Neural progenitor cell (in vitro differentiated cells): ENCODE data around the gene NEU4. TPM values are rescaled to one million over a fixed set of nuclear protein-coding genes. Genes with fewer than 3 reads are reported as not detected.
A peak's percentile ranks its signal among the peaks of the same experiment; 100 is the strongest.

Experiments
- DNase-seq: peaks from one replicate; pipeline ENCODE4 v3.0.0-alpha.2; 2016; ENCODE audit warnings: low spot score
- H2AFZ ChIP-seq: fragments of 200-600 bp; sonication (generic); replicated peaks from 2 replicates; pipeline ENCODE4 v1.6.1; 2016; ENCODE audit warnings: antibody characterized with exemption
- H3F3A ChIP-seq: fragments of 200-600 bp; sonication (generic); 2 replicates; pipeline ENCODE4 v1.6.1; 2016; ENCODE audit warnings: antibody characterized with exemption, low read depth
- H3K27ac ChIP-seq: fragments of 200-600 bp; sonication (generic); 2 replicates; pipeline ENCODE4 v1.5.1; 2016; ENCODE audit warnings: mild to moderate bottlenecking
- H3K27me3 ChIP-seq: fragments of 200-600 bp; sonication (generic); 2 replicates; pipeline ENCODE4 v1.6.1; 2016; ENCODE audit warnings: mild to moderate bottlenecking, moderate library complexity
- H3K36me3 ChIP-seq: fragments of 200-600 bp; sonication (generic); 2 replicates; pipeline ENCODE4 v1.5.1; 2016
- H3K4me1 ChIP-seq: fragments of 200-600 bp; sonication (generic); 2 replicates; pipeline ENCODE4 v1.6.1; 2016; ENCODE audit warnings: mixed run types
- H3K4me2 ChIP-seq: fragments of 200-600 bp; sonication (generic); 2 replicates; pipeline ENCODE4 v1.6.1; 2016
- H3K4me3 ChIP-seq: fragments of 200-600 bp; sonication (generic); 2 replicates; pipeline ENCODE4 v1.5.1; 2016
- H3K79me2 ChIP-seq: fragments of 200-600 bp; sonication (generic); 2 replicates; pipeline ENCODE4 v1.6.1; 2016; ENCODE audit warnings: low read depth
- H3K9ac ChIP-seq: fragments of 200-600 bp; sonication (generic); 2 replicates; pipeline ENCODE4 v1.6.1; 2016
- H3K9me3 ChIP-seq: fragments of 200-600 bp; sonication (generic); 2 replicates; pipeline ENCODE4 v1.5.1; 2016; ENCODE audit warnings: low read depth
- H4K20me1 ChIP-seq: fragments of 200-600 bp; sonication (generic); 2 replicates; pipeline ENCODE4 v1.6.1; 2016; ENCODE audit warnings: low read depth
- H3K27ac Mint-ChIP-seq: 3 replicates; pipeline ENCODE4 v1.8.0; 2021; ENCODE audit warnings: mixed read lengths
- H3K27me3 Mint-ChIP-seq: 2 replicates; pipeline ENCODE4 v1.8.0; 2022; ENCODE audit warnings: low read depth, mild to moderate bottlenecking, inconsistent platforms, moderate library complexity, mixed read lengths; ENCODE audit not compliant: insufficient read depth
- H3K36me3 Mint-ChIP-seq: 3 replicates; pipeline ENCODE4 v1.8.0; 2021; ENCODE audit warnings: mixed read lengths
- H3K4me1 Mint-ChIP-seq: 3 replicates; pipeline ENCODE4 v1.8.0; 2021; ENCODE audit warnings: mixed read lengths
- H3K4me3 Mint-ChIP-seq: 3 replicates; pipeline ENCODE4 v1.8.0; 2021; ENCODE audit warnings: mild to moderate bottlenecking, moderate library complexity, mixed read lengths
- H3K9me3 Mint-ChIP-seq: 3 replicates; pipeline ENCODE4 v1.8.0; 2020; ENCODE audit warnings: mixed read lengths
- CTCF ChIP-seq: fragments of 200-600 bp; sonication (generic); IDR thresholded peaks from 2 replicates; pipeline ENCODE4 v1.5.1; 2017; ENCODE audit warnings: antibody characterized with exemption, mild to moderate bottlenecking
- EZH2 ChIP-seq: fragments of 200-600 bp; sonication (generic); IDR thresholded peaks from 2 replicates; pipeline ENCODE4 v1.6.1; 2017; ENCODE audit warnings: antibody characterized with exemption, mild to moderate bottlenecking, moderate library complexity
- EZH2phosphoT487 ChIP-seq: fragments of 200-600 bp; sonication (generic); IDR thresholded peaks from 2 replicates; pipeline ENCODE4 v1.6.1; 2017; ENCODE audit warnings: antibody characterized with exemption
- total RNA-seq: library from RNA; depleted of rRNA; stranded (reverse); fragments of >200 nt; gene quantifications from 2 replicates; pipeline ENCODE4 v1.2.3, GENCODE V29; 2015; ENCODE audit warnings: low replicate concordance

The NEU4 gene
- total RNA-seq, 1 donor from 2014 or later = not detected

DNA sequence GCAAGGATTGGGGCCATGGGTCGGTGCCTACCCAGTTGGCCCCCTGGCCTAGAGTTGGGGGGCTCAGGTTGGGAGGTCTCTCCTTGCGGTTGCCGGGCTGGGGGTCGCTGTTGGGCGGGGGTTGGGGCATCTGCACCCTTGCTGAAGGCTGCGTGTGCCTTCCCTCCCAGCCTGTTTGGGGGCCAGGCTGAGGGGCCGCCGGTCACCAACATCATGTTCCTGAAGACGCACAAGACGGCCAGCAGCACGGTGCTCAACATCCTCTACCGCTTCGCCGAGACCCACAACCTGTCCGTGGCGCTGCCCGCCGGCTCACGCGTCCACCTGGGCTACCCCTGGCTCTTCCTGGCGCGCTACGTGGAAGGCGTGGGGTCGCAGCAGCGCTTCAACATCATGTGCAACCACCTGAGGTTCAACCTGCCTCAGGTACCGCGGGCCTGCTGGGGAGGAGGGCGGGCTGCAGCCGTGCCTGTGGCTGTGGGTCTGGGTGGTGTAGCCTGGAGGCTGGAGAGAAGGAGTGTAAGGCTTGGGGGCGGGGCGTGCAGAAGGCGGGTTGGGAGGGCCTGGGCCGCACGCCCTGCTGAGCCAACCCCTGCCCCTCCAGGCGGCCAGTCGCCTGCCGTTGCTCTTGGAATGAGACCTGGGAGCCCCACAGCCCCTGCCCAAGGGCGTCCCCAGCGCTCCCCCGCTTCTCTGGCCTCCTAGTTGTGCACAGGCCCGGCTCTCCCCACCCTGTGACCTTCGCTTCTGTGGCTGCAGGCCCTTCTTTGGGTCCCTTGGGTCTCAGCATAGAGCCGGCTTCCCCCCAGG lies 7.2 kb upstream of the NEU4 start:
- DNase-seq = no peak
- Histone ChIP-seq H3K79me2 (no peaks in the 10 kb centered on the region), H3K4me1 (peaks cover 7% of the 10 kb centered on the region), H4K20me1 (no peaks in the 10 kb centered on the region), H3K4me2 (no peak overlapping the region), H3K9ac (no peak overlapping the region), H2AFZ (no peak overlapping the region), H3K27me3 (peaks cover 22% of the 10 kb centered on the region), H3K36me3 (no peaks in the 10 kb centered on the region), H3F3A (no peaks in the 10 kb centered on the region), H3K4me3 (no peak overlapping the region), H3K9me3 (no peaks in the 10 kb centered on the region), H3K27ac (no peak overlapping the region)
- TF ChIP-seq EZH2phosphoT487 = no peak
- TF ChIP-seq CTCF = no peak
- no peak for TF ChIP-seq EZH2
- Mint-ChIP-seq H3K27me3 (peaks cover 5% of the 10 kb centered on the region), H3K9me3 (peaks cover 2% of the 10 kb centered on the region), H3K27ac (peak overlapping the region; percentile 87), H3K4me3 (peak overlapping the region; percentile 33), H3K36me3 (no peaks in the 10 kb centered on the region), H3K4me1 (no peaks in the 10 kb centered on the region)

- Histone ChIP-seq H3F3A (no peaks in the 10 kb centered on the region), H3K27me3 (peaks cover 22% of the 10 kb centered on the region), H3K4me3 (no peak overlapping the region), H3K9ac (no peak overlapping the region), H3K4me2 (no peak overlapping the region), H3K9me3 (no peaks in the 10 kb centered on the region), H3K36me3 (no peaks in the 10 kb centered on the region), H3K79me2 (no peaks in the 10 kb centered on the region), H2AFZ (no peak overlapping the region), H3K4me1 (peaks cover 7% of the 10 kb centered on the region), H3K27ac (no peak overlapping the region), H4K20me1 (no peaks in the 10 kb centered on the region)
- Mint-ChIP-seq H3K4me3 (no peak overlapping the region), H3K27me3 (peaks cover 5% of the 10 kb centered on the region), H3K36me3 (no peaks in the 10 kb centered on the region), H3K9me3 (peaks cover 2% of the 10 kb centered on the region), H3K27ac (no peak overlapping the region), H3K4me1 (no peaks in the 10 kb centered on the region)
- DNase-seq = no peak
- TF ChIP-seq EZH2phosphoT487 = no peak
- no peak for TF ChIP-seq EZH2
- TF ChIP-seq CTCF = no peak
Observed at GRCh38 chr2:241802421-241803318, 6.3 kb upstream of the NEU4 start.

- Mint-ChIP-seq H3K9me3 (peaks cover 2% of the 10 kb centered on the region), H3K36me3 (no peaks in the 10 kb centered on the region), H3K27ac (no peak overlapping the region), H3K4me3 (no peak overlapping the region), H3K4me1 (peaks cover 7% of the 10 kb centered on the region), H3K27me3 (peaks cover 3% of the 10 kb centered on the region)
- Histone ChIP-seq H4K20me1 (no peaks in the 10 kb centered on the region), H3K4me1 (peaks cover 13% of the 10 kb centered on the region), H3K4me3 (peak overlapping the region; percentile 13), H3K27ac (no peak overlapping the region), H3K9ac (no peak overlapping the region), H3K27me3 (peaks cover 22% of the 10 kb centered on the region), H2AFZ (no peak overlapping the region), H3K79me2 (no peaks in the 10 kb centered on the region), H3F3A (peaks cover 8% of the 10 kb centered on the region), H3K4me2 (peak overlapping the region; percentile 38), H3K36me3 (no peaks in the 10 kb centered on the region), H3K9me3 (no peaks in the 10 kb centered on the region)
- TF ChIP-seq EZH2 (no peak), EZH2phosphoT487 (no peak)
- no peak for DNase-seq
Observed at GRCh38 chr2:241803387-241804325, 5.3 kb upstream of the NEU4 start.
